ENCODE results near the gene CCSER1. TPM values are rescaled to one million over a fixed set of nuclear protein-coding genes. Genes with fewer than 3 reads are reported as not detected.

CCSER1 gene
- total RNA-seq, 1 experiment from 2014 or later, result 5.9 TPM

DNA sequence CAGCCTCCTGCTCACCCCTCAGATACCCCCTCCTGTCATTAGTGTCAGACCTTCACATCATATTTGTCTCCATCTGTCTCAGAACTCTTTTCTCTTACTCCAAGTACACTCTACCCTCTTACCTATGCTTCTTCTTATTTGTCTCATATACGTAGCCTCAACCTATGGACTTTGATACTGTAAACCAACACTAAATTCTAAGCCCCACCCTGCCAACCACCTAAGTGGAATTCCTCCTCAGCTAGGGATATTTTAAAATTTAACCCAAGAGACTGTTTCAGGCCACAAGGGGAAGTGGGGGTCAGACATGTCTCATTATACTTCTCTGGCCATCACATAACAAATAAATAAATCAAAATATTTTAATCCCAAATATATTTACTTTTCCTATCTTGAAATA, 1398.4 kb downstream of the CCSER1 start:
- DNase-seq, result no peak
- intact Hi-C loops (cut with micrococcal nuclease; ENCODE audit: unreplicated experiment), result no loop called here
- H3K79me2 ChIP-seq (ENCODE audit: low read depth), result no peaks in the 10 kb centered on the region

GRCh38 chr4:91527056-91527455, 1399.9 kb downstream of the CCSER1 start:
- no peaks in the 10 kb centered on the region for H3K4me1 ChIP-seq (replicated peaks; ENCODE audit: insufficient read depth)
- intact Hi-C loops (cut with micrococcal nuclease; ENCODE audit: unreplicated experiment), result no loop called here

More for the DNA sequence above, 1398.4 kb downstream of the CCSER1 start:
- no TSS peak for BruUV-seq (replicated peaks)
- Histone ChIP-seq H3K9me3 (ENCODE audit: insufficient read depth, low read depth) (no peaks in the 10 kb centered on the region), H3K9me2 (ENCODE audit: insufficient read depth) (no peaks in the 10 kb centered on the region), H3K27ac (no peak overlapping the region), H3K4me3 (no peak overlapping the region), H2AFZ (no peak overlapping the region), H3K4me1 (replicated peaks; ENCODE audit: insufficient read depth) (no peaks in the 10 kb centered on the region), H3F3A (ENCODE audit: insufficient read depth, low read depth) (no peaks in the 10 kb centered on the region), H3K36me3 (ENCODE audit: low read depth) (no peaks in the 10 kb centered on the region), H4K20me1 (ENCODE audit: insufficient read depth) (no peaks in the 10 kb centered on the region), H3K27me3 (ENCODE audit: insufficient read depth, low read depth) (no peaks in the 10 kb centered on the region), H3K4me2 (no peak overlapping the region)
- POLR2A ChIA-PET (ENCODE audit: unreplicated experiment), result no interaction called here
- no peak for TF ChIP-seq CTCF (conservative IDR thresholded peaks at IDR 0.05)
- no peak for TF ChIP-seq EZH2 (IDR thresholded peaks at IDR 0.05; ENCODE audit: low read depth)
- CTCF ChIA-PET, result no interaction called here

GRCh38 chr4:91567594-91567993, 1440.4 kb downstream of the CCSER1 start:
- POLR2A ChIA-PET (ENCODE audit: unreplicated experiment), result no interaction called here
- no peak overlapping the region for H3K27ac ChIP-seq
- H3K4me3 ChIP-seq, result no peak overlapping the region
- intact Hi-C loops (cut with micrococcal nuclease; ENCODE audit: unreplicated experiment), result no loop called here
- no peaks in the 10 kb centered on the region for H3F3A ChIP-seq (ENCODE audit: insufficient read depth, low read depth)
- H3K4me2 ChIP-seq, result no peak overlapping the region
- no peaks in the 10 kb centered on the region for H4K20me1 ChIP-seq (ENCODE audit: insufficient read depth)
- DNase-seq, result no peak
- H3K4me1 ChIP-seq (replicated peaks; ENCODE audit: insufficient read depth), result no peaks in the 10 kb centered on the region
- CTCF ChIA-PET, result no interaction called here
- TF ChIP-seq CTCF (conservative IDR thresholded peaks at IDR 0.05) (no peak), EZH2 (IDR thresholded peaks at IDR 0.05; ENCODE audit: low read depth) (no peak)
- H3K27me3 ChIP-seq (ENCODE audit: insufficient read depth, low read depth), result no peaks in the 10 kb centered on the region
- BruUV-seq (replicated peaks), result no TSS peak
- no peaks in the 10 kb centered on the region for H3K9me2 ChIP-seq (ENCODE audit: insufficient read depth)
- H3K79me2 ChIP-seq (ENCODE audit: low read depth), result no peaks in the 10 kb centered on the region
- H3K36me3 ChIP-seq (ENCODE audit: low read depth), result no peaks in the 10 kb centered on the region
- no peaks in the 10 kb centered on the region for H3K9me3 ChIP-seq (ENCODE audit: insufficient read depth, low read depth)
- no peak overlapping the region for H2AFZ ChIP-seq

More at GRCh38 chr4:91527056-91527455, 1399.9 kb downstream of the CCSER1 start:
- no TSS peak for BruUV-seq (replicated peaks)
- Histone ChIP-seq H3K27ac (no peak overlapping the region), H3K4me3 (no peak overlapping the region), H3K9me3 (ENCODE audit: insufficient read depth, low read depth) (no peaks in the 10 kb centered on the region), H3K9me2 (ENCODE audit: insufficient read depth) (no peaks in the 10 kb centered on the region), H3F3A (ENCODE audit: insufficient read depth, low read depth) (no peaks in the 10 kb centered on the region), H3K4me2 (no peak overlapping the region), H3K27me3 (ENCODE audit: insufficient read depth, low read depth) (no peaks in the 10 kb centered on the region), H2AFZ (no peak overlapping the region), H3K36me3 (ENCODE audit: low read depth) (no peaks in the 10 kb centered on the region), H4K20me1 (ENCODE audit: insufficient read depth) (no peaks in the 10 kb centered on the region), H3K79me2 (ENCODE audit: low read depth) (no peaks in the 10 kb centered on the region)
- ChIA-PET CTCF (no interaction called here), POLR2A (ENCODE audit: unreplicated experiment) (no interaction called here)
- no peak for DNase-seq
- TF ChIP-seq EZH2 (IDR thresholded peaks at IDR 0.05; ENCODE audit: low read depth), result no peak
- TF ChIP-seq CTCF (conservative IDR thresholded peaks at IDR 0.05), result no peak

Measured in PC-9 (cell line).